MM.1S (cell line): ENCODE measurements around the gene TLCD1.

ENCODE experiments used
- CTCF ChIP-seq: fragments of 300-600 bp; sonication (generic); IDR thresholded peaks from 2 replicates; pipeline ENCODE4 v1.5.1; 2016; ENCODE audit warnings: antibody characterized with exemption, low read length, mixed read lengths
- EZH2 ChIP-seq: fragments of 300-600 bp; sonication (generic); optimal IDR thresholded peaks from 2 replicates; pipeline ENCODE3; 2017; ENCODE audit warnings: low read depth, mild to moderate bottlenecking, antibody characterized with exemption, low read length, mixed read lengths
- EZH2phosphoT487 ChIP-seq: fragments of 300-600 bp; sonication (generic); IDR thresholded peaks from 2 replicates; pipeline ENCODE4 v1.6.1; 2018; ENCODE audit warnings: antibody characterized with exemption, low read length

- TF ChIP-seq CTCF (no peak), EZH2 (no peak), EZH2phosphoT487 (no peak)
Observed at GRCh38 chr17:28733346-28733745, 7.3 kb upstream of the TLCD1 start.
